Activated B cell treated with CpG ODN at 0.5 μM for 24 hours (primary cell): ENCODE results near the gene SECISBP2L. TPM values are rescaled to one million over a fixed set of nuclear protein-coding genes. Genes with fewer than 3 reads are reported as not detected.

Experiments used
- ATAC-seq: fragments of 200-7000 bp; cut with Tn5 transposase; one replicate; pipeline ENCODE4 v1.10.0; 2021; ENCODE audit warnings: low read depth, mild to moderate bottlenecking, moderate library complexity
- CTCF ChIA-PET: fragments of 350-600 bp; sonication (Branson Sonifier 250); formaldehyde crosslinking; loops from one replicate; lab custom pipeline; 2021; ENCODE audit warnings: antibody characterized with exemption; lab: Charles Lee
- POLR2A ChIA-PET: fragments of 350-600 bp; sonication (Branson Sonifier 250); formaldehyde crosslinking; loops from one replicate; lab custom pipeline; 2021; ENCODE audit warnings: antibody characterized with exemption; lab: Charles Lee
- DNase-seq: peaks from one replicate; pipeline ENCODE4 v3.0.0; 2022
- H3K27ac Mint-ChIP-seq: one replicate; pipeline ENCODE4 v1.8.0; 2020; ENCODE audit warnings: mixed read lengths
- H3K27me3 Mint-ChIP-seq: one replicate; pipeline ENCODE4 v1.8.0; 2021; ENCODE audit warnings: mixed read lengths
- H3K36me3 Mint-ChIP-seq: one replicate; pipeline ENCODE4 v1.8.0; 2021; ENCODE audit warnings: low read depth, mixed read lengths
- H3K4me1 Mint-ChIP-seq: one replicate; pipeline ENCODE4 v1.8.0; 2021; ENCODE audit warnings: mixed read lengths
- H3K4me3 Mint-ChIP-seq: one replicate; pipeline ENCODE4 v1.8.0; 2020; ENCODE audit warnings: mild to moderate bottlenecking, mixed read lengths
- H3K9me3 Mint-ChIP-seq: one replicate; pipeline ENCODE4 v1.8.0; 2020; ENCODE audit warnings: mixed read lengths
- CTCF ChIP-seq: fragments of 200-600 bp; IDR thresholded peaks from one replicate; pipeline ENCODE4 v1.8.0; 2022; ENCODE audit warnings: antibody characterized with exemption, mild to moderate bottlenecking
- intact Hi-C: fragments of 100-400 bp; cut with micrococcal nuclease; formaldehyde crosslinking; loops from one replicate; pipeline ENCODE4 v1.15.1; 2024
- total RNA-seq: library from RNA; stranded (reverse); gene quantifications from 2 replicates; pipeline ENCODE4 v1.2.3, GENCODE V29; 2022

The SECISBP2L gene
- total RNA-seq, 1 donor from 2014 or later: 56.5 TPM

GRCh38 chr15:49031804-49032203, 14.4 kb downstream of the SECISBP2L start:
- Mint-ChIP-seq H3K9me3 (no peaks in the 10 kb centered on the region), H3K27me3 (no peaks in the 10 kb centered on the region), H3K36me3 (peaks cover 71% of the 10 kb centered on the region), H3K4me3 (no peak overlapping the region), H3K27ac (no peak overlapping the region), H3K4me1 (no peaks in the 10 kb centered on the region)
- POLR2A ChIA-PET: no interaction called here
- ATAC-seq (no peak), DNase-seq (no peak)
- no peak for TF ChIP-seq CTCF
- CTCF ChIA-PET: no interaction called here
- intact Hi-C loops: no loop called here

GRCh38 chr15:49026700-49027099, 19.5 kb downstream of the SECISBP2L start:
- ChIA-PET CTCF (no interaction called here), POLR2A (no interaction called here)
- DNase-seq (no peak), ATAC-seq (no peak)
- Mint-ChIP-seq H3K4me1 (no peaks in the 10 kb centered on the region), H3K27me3 (no peaks in the 10 kb centered on the region), H3K27ac (no peak overlapping the region), H3K36me3 (peaks cover 71% of the 10 kb centered on the region), H3K4me3 (no peak overlapping the region), H3K9me3 (no peaks in the 10 kb centered on the region)
- intact Hi-C loops: no loop called here
- no peak for TF ChIP-seq CTCF

GRCh38 chr15:49024840-49025239, 21.4 kb downstream of the SECISBP2L start:
- intact Hi-C loops: no loop called here
- CTCF ChIA-PET: no interaction called here
- TF ChIP-seq CTCF: no peak
- DNase-seq (no peak), ATAC-seq (no peak)
- Mint-ChIP-seq H3K36me3 (peaks cover 70% of the 10 kb centered on the region), H3K4me1 (no peaks in the 10 kb centered on the region), H3K4me3 (no peak overlapping the region), H3K27me3 (no peaks in the 10 kb centered on the region), H3K27ac (no peak overlapping the region), H3K9me3 (no peaks in the 10 kb centered on the region)
- POLR2A ChIA-PET: no interaction called here

- H3K9me3 Mint-ChIP-seq: no peaks in the 10 kb centered on the region
- H3K4me3 Mint-ChIP-seq: no peak overlapping the region
- H3K36me3 Mint-ChIP-seq: peaks cover 66% of the 10 kb centered on the region
- H3K27me3 Mint-ChIP-seq: no peaks in the 10 kb centered on the region
- POLR2A ChIA-PET: no interaction called here
- ATAC-seq (no peak), DNase-seq (no peak)
- no peaks in the 10 kb centered on the region for H3K4me1 Mint-ChIP-seq
- intact Hi-C loops: no loop called here
- H3K27ac Mint-ChIP-seq: no peak overlapping the region
- CTCF ChIA-PET: no interaction called here
- no peak for TF ChIP-seq CTCF
These were observed 22.9 kb downstream of the SECISBP2L start for GRCh38 chr15:49023354-49023753.

- Mint-ChIP-seq H3K27me3 (no peaks in the 10 kb centered on the region), H3K27ac (no peak overlapping the region), H3K4me1 (no peaks in the 10 kb centered on the region), H3K4me3 (no peak overlapping the region), H3K9me3 (no peaks in the 10 kb centered on the region), H3K36me3 (peaks cover 73% of the 10 kb centered on the region)
- intact Hi-C loops: no loop called here
- no peak for ATAC-seq
- no peak for TF ChIP-seq CTCF
- no peak for DNase-seq
- ChIA-PET CTCF (no interaction called here), POLR2A (no interaction called here)
These were observed 30.4 kb downstream of the SECISBP2L start for GRCh38 chr15:49015896-49016295.
